Sigmoid colon (tissue), 7 donors: ENCODE data around the gene ITGA7. TPM values are rescaled to one million over a fixed set of nuclear protein-coding genes. Genes with fewer than 3 reads are reported as not detected.

ENCODE experiments used
- DNase-seq: peaks from one replicate; pipeline ENCODE4 v3.0.0-alpha.2; 2019
- H3K27ac ChIP-seq, 4 donors: fragments of 200-600 bp; sonication (generic); one replicate each; pipeline ENCODE4 v1.5.1; 2016 to 2019; ENCODE audit warnings: mild to moderate bottlenecking in 1 of 4
- H3K27me3 ChIP-seq, 3 donors: fragments of 200-600 bp; sonication (generic); one replicate each; pipeline ENCODE4 v1.5.1; 2019; ENCODE audit warnings: mild to moderate bottlenecking in 1 of 3
- H3K36me3 ChIP-seq, 4 donors: fragments of 200-600 bp; sonication (generic); one replicate each; pipeline ENCODE4 v1.5.1; 2016 to 2019
- H3K4me1 ChIP-seq, 4 donors: fragments of 200-600 bp; sonication (generic); one replicate each; pipeline ENCODE4 v1.5.1; 2017 to 2019
- H3K4me3 ChIP-seq, 4 donors: fragments of 200-600 bp; sonication (generic); one replicate each; pipeline ENCODE4 v1.5.1; 2017 to 2019; ENCODE audit warnings: mild to moderate bottlenecking in 2 of 4, moderate library complexity in 1 of 4
- H3K9me3 ChIP-seq, 4 donors: fragments of 200-600 bp in 3 of 4; sonication (generic) in 3 of 4; one replicate each; pipeline versions ENCODE4 v1.5.1 to v1.6.1; 2013 to 2019
- CTCF ChIP-seq, 4 experiments: fragments of 450-650 bp in 3 of 4; fragments of 200-600 bp in 1 of 4; IDR thresholded peaks; one replicate each; pipeline ENCODE4 v1.5.1; 2016 to 2019; ENCODE audit warnings: antibody characterized with exemption in 4 of 4, mild to moderate bottlenecking in 3 of 4, moderate library complexity in 2 of 4
- EP300 ChIP-seq, 4 donors: sonication (generic); formaldehyde crosslinking; IDR thresholded peaks; one replicate each; pipeline ENCODE4 v1.6.1; 2017; ENCODE audit warnings: antibody characterized with exemption in 4 of 4
- POLR2A ChIP-seq, 2 donors: fragments of 450-650 bp; IDR thresholded peaks; one replicate each; pipeline ENCODE4 v1.6.1; 2016; ENCODE audit warnings: antibody characterized with exemption in 2 of 2, mild to moderate bottlenecking in 2 of 2, moderate library complexity in 2 of 2
- POLR2AphosphoS5 ChIP-seq, 4 donors: sonication (generic); formaldehyde crosslinking; IDR thresholded peaks; one replicate each; pipeline ENCODE4 v1.6.1; 2017; ENCODE audit warnings: antibody characterized with exemption in 4 of 4
- WGBS, 2 donors: extraction: QIAGEN DNeasy Blood & Tissue Kit; methylation state at CpG; one replicate each; pipeline ENCODE4 v1.1.7; 2013; 5-methylcytosine and 5-hydroxymethylcytosine counted together
- intact Hi-C: fragments of 100-400 bp; cut with DNase I; formaldehyde crosslinking; loops from one replicate; pipeline ENCODE4 v1.15.1; 2023
- polyA plus RNA-seq, 3 donors: library from polyadenylated mRNA; stranded (reverse); fragments of 200-250 nt; gene quantifications; one replicate each; pipeline ENCODE4 v1.2.3, GENCODE V29; 2013
- total RNA-seq, 4 donors: library from RNA; depleted of rRNA; stranded (reverse); fragments of >200 nt; gene quantifications; one replicate each; pipeline ENCODE4 v1.1.0, GENCODE V29; 2016
- donor health status: healthy with polysubstance abuse.
- donor health status: Bipolar disorder and iron deficiency.
- donor health status: healthy.

ITGA7 gene
- total and polyA plus RNA-seq, 7 donors, result 1.8 to 588 (median 66.6) TPM

- intact Hi-C loops, result no loop called here
- H3K4me3 ChIP-seq, result peak overlapping the region; percentile 95 to 99 (median 98)
- peak overlapping the region; percentile 100 for H3K27ac ChIP-seq
- peaks cover 0 to 51% (median 46%) of the 10 kb centered on the region in 4 donors for H3K4me1 ChIP-seq
- H3K36me3 ChIP-seq, result peaks cover 9 to 22% (median 14%) of the 10 kb centered on the region in 4 donors
- no peaks in the 10 kb centered on the region for H3K9me3 ChIP-seq
- 6 to 10% methylated on average over 19 of the region's 19 CpGs for WGBS, 2 donors
- peak in 1 of 2 donors; percentile 13 for TF ChIP-seq POLR2A (IDR thresholded peaks at IDR 0.05)
- no peak for TF ChIP-seq CTCF (IDR thresholded peaks at IDR 0.05)
- no peak for TF ChIP-seq EP300 (IDR thresholded peaks at IDR 0.05)
- TF ChIP-seq POLR2AphosphoS5 (IDR thresholded peaks at IDR 0.05), result peak; percentile 56 to 92 (median 74)
- DNase-seq, result peak; percentile 86
- no peaks in the 10 kb centered on the region for H3K27me3 ChIP-seq
Measured at GRCh38 chr12:55729819-55730818, 22.4 kb upstream of the ITGA7 start.

- Histone ChIP-seq H3K9me3 (no peaks in the 10 kb centered on the region), H3K36me3 (peaks cover 16 to 31% (median 21%) of the 10 kb centered on the region in 4 donors), H3K4me1 (peaks cover 0 to 61% (median 55%) of the 10 kb centered on the region in 4 donors), H3K4me3 (peak within 1 kb of the TSS; percentile 95 to 99 (median 98)), H3K27ac (peak within 1 kb of the TSS; percentile 100), H3K27me3 (no peaks in the 10 kb centered on the region)
- intact Hi-C loops, result no loop called here
- 0 to 1% methylated on average over 61 of the region's 61 CpGs for WGBS, 2 donors
- TF ChIP-seq CTCF (IDR thresholded peaks at IDR 0.05) (no peak), POLR2AphosphoS5 (IDR thresholded peaks at IDR 0.05) (peak; percentile 82 to 97 (median 95)), EP300 (IDR thresholded peaks at IDR 0.05) (peak in 2 of 4 donors; percentile 72 to 74), POLR2A (IDR thresholded peaks at IDR 0.05) (peak; percentile 54 to 77)
- peak; percentile 97 for DNase-seq
Measured at GRCh38 chr12:55728939-55729818, 21.5 kb upstream of the ITGA7 start, which contains the start of gene CD63. Gene CD63, minus strand, starts transcription at chr12:55729009. Its CDS starts 668 bp downstream, at chr12:55728341.

GRCh38 chr12:55728186-55728938 is 20.7 kb upstream of the ITGA7 start:
- 0 to 1% methylated on average over 61 of the region's 61 CpGs for WGBS, 2 donors
- DNase-seq, result peak; percentile 94
- intact Hi-C loops, result no loop called here
- peak in 1 of 4 donors; percentile 10 for TF ChIP-seq POLR2AphosphoS5 (IDR thresholded peaks at IDR 0.05)
- no peak for TF ChIP-seq CTCF (IDR thresholded peaks at IDR 0.05)
- Histone ChIP-seq H3K4me3 (peak overlapping the region; percentile 95 to 99 (median 98)), H3K9me3 (no peaks in the 10 kb centered on the region), H3K27me3 (no peaks in the 10 kb centered on the region), H3K4me1 (peaks cover 0 to 69% (median 63%) of the 10 kb centered on the region in 4 donors), H3K27ac (peak overlapping the region; percentile 100), H3K36me3 (peaks cover 19 to 36% (median 23%) of the 10 kb centered on the region in 4 donors)

- H3K4me1 ChIP-seq, result peaks cover 0 to 75% (median 68%) of the 10 kb centered on the region in 4 donors
- no peaks in the 10 kb centered on the region for H3K27me3 ChIP-seq
- intact Hi-C loops, result no loop called here
- H3K36me3 ChIP-seq, result peaks cover 19 to 36% (median 23%) of the 10 kb centered on the region in 4 donors
- no peak for TF ChIP-seq EP300 (IDR thresholded peaks at IDR 0.05)
- TF ChIP-seq POLR2AphosphoS5 (IDR thresholded peaks at IDR 0.05), result peak; percentile 9 to 50 (median 25)
- no peak for TF ChIP-seq CTCF (IDR thresholded peaks at IDR 0.05)
- no peak for TF ChIP-seq POLR2A (IDR thresholded peaks at IDR 0.05)
- peak; percentile 89 for DNase-seq
- peak overlapping the region; percentile 100 for H3K27ac ChIP-seq
- 7 to 37% methylated on average over 9 of the region's 9 CpGs for WGBS, 2 donors
- peak overlapping the region; percentile 95 to 99 (median 98) for H3K4me3 ChIP-seq
- no peaks in the 10 kb centered on the region for H3K9me3 ChIP-seq
Measured at GRCh38 chr12:55727643-55728185, 20.0 kb upstream of the ITGA7 start.
